HG03469 (cell line): ENCODE results near the gene MAP4K3.
"Not testable (repeated sequence)": the region's sequence is repeated elsewhere in the genome, so short reads cannot be mapped to it uniquely, and the experiment has no call there.

Source experiments
- ATAC-seq: cut with Tn5 transposase; IDR thresholded peaks from one replicate; pipeline ENCODE4 v1.9.1; 2021; ENCODE audit warnings: mild to moderate bottlenecking, moderate library complexity, moderate number of reproducible peaks; ENCODE audit not compliant: unreplicated experiment

MAP4K3 gene

DNA sequence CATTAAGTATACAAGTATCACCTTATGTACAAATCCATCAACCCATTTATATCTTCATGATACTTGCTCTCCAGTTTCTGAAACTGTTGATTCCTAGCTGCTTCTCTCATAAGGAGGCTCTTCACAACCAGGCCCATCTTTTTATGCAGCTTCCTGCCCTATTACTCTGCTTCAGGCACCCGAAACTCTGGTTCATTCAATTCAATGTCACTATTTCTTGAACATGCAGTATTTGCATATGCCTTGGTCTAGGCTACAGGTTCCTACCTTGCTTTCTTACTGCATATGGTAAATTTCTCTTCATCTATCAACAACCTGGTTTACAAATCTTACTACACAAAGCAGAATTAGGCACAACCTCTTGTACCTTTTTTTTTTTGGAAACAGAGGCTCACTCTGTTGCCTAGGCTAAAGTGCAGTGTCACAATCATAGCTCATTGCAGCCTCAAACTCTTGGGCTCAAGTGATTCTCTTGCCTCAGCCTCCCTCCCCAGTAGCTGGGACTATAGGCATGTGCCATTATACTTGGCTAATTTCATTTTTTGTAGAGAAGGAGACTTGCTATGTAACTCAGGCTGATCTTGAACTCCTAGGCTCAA, 190.6 kb downstream of the MAP4K3 start:
- no peak for ATAC-seq

DNA sequence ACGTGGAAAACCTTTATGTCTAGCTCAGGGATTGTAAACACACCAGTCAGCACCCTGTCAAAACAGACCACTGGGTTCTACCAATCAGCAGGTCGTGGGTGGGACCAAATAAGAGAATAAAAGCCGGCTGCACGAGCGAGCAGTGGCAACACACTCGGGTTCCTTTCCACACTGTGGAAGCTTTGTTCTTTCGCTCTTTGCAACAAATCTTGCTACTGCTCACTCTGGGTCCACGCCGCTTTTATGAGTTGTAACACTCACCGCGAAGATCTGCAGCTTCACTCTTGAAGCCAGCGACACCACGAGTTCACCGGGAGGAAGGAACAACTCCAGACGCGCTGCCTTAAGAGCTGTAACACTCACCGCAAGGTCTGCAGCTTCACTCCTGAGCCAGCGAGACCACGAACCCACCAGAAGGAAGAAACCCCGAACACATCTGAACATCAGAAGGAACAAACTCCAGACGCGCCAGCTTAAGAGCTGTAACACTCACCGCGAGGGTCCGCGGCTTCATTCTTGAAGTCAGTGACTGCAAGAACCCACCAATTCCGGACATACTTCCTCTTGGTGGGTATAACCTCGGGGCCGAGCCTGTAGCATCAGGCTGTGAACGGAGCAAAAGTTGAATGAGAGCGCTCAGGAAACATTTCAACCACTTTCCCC, 192.0 kb downstream of the MAP4K3 start:
- ATAC-seq = not testable (repeated sequence)

DNA sequence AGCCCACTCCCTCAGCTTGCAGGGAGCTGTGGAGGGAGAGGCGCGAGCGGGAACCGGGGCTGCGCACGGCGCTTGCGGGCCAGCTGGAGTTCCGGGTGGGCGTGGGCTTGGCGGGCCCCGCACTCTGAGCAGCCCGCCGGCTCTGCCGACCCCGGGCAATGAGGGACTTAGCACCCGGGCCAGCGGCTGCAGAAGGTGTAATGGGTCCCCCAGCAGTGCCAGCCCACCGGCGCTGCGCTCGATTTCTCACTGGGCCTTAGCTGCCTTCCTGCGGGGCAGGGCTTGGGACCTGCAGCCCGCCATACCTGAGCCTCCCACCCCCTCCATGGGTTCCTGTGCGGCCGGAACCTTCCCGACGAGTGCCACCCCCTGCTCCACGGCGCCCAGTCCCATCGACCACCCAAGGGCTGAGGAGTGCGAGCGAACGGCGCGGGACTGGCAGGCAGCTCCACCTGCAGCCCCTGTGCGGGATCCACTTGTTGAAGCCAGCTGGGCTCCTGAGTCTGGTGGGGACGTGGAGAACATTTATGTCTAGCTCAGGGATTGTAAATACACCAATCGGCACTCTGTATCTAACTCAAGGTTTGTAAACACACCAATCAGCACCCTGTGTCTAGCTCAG, 192.7 kb downstream of the MAP4K3 start:
- not testable (repeated sequence) for ATAC-seq

DNA sequence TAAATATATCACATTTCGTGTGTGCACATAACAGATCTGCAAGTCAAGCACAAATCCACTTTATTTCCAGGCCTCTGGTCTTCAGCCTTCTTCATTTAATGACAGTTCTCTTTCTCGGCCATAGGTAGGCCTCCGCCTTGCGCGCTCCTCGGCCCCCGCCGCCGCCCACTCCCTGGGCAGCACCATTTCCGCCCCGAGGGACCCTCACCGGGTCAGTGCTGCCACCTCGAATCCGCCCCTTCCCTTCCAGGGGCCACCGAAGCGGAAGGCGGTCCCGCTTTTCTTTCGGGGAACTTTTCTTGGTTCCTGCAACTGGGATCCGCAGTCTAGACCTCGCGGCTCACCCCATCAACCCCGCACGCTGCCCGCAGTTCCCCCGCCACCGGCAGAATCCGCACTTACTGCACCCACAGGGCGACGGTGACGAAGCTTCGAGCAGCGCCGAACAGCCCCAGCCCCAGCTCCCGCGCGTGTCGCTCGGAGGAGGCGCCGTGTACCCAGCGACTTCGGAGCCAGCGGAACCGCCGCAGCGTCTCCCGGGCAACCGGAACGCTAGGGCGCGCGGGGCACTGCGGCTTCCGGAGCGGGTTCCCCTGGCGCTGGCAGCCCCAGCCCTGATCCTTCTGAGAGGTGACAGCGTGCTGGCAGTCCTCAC, 193.5 kb downstream of the MAP4K3 start, which contains the start of gene CDKL4:
Gene CDKL4 (minus strand): TSS at position 502 of the 655 bp plus-strand sequence.
- no peak for ATAC-seq

DNA sequence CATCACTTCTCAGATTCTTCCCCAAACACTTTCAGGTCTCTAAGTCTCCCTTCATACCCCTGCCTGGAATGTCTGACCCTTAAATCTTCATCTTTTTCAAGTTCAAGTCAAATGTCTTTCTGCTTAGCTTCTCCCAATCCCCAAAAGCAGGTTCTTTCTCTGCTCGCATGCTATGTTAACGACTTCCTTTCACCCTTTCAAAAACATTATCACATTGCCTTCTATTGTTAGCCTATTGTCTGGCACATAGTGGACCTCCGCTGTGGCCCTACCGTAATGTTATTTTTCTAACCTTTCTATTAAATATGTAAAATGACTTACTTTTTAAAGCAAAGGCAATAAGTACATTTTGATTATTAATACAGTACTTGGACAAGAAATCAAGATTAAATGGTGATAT, 195.5 kb downstream of the MAP4K3 start:
- ATAC-seq = no peak

DNA sequence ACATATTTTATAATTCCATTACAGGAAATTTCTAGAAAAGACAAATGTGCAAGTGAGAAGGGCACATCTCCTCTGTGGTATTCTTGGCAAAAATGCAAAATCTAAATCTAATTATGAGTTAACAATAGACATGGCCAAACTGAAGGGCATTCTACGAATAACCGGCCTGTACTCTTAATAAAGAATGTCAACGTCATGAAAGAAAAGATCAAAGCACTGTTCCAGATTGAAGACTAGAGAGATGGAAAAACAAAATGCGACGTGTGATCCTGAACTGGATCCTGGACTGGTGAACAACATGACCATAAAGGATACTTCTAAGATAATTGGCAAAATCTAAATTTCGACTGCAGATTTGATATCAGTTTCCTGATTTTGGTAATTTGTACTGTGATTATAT, 196.3 kb downstream of the MAP4K3 start:
- ATAC-seq = no peak

DNA sequence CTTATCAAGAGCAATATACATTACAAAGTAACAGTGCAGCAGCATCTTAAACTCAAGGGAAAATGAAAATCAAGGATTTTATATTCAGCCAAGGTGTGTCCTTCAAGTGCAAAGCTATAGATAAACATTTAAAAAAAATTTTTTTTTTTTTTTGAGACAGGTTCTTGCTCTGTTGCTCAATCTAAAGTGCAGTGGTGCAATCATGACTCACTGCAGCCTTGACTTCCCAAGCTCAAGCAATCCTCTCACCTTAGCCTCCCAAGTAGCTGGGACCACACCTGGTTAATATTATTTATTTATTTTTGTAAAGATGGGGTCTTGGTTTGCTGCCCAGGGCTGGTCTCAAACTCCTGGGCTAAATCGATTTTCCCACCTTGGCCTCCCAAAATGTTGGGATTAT, 202.3 kb downstream of the MAP4K3 start:
- ATAC-seq = no peak

DNA sequence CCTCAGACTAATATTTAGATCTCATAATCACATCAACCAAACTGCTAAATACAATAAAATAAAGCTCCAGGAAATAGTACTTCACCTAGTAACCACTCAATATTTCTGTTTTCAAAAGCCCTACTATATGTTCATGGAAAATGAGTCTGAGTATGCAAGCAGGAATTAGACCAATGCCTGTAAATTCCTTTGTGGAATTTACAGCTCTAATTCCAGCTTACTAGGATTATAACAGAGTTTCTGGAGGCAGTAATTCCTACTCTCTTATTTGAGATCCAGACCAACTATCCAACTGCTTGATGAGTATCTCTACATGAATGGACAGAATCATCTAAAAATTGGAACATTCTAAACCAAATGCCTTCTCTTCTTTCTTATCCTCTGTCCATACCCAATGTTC, 204.9 kb downstream of the MAP4K3 start:
- ATAC-seq = no peak

DNA sequence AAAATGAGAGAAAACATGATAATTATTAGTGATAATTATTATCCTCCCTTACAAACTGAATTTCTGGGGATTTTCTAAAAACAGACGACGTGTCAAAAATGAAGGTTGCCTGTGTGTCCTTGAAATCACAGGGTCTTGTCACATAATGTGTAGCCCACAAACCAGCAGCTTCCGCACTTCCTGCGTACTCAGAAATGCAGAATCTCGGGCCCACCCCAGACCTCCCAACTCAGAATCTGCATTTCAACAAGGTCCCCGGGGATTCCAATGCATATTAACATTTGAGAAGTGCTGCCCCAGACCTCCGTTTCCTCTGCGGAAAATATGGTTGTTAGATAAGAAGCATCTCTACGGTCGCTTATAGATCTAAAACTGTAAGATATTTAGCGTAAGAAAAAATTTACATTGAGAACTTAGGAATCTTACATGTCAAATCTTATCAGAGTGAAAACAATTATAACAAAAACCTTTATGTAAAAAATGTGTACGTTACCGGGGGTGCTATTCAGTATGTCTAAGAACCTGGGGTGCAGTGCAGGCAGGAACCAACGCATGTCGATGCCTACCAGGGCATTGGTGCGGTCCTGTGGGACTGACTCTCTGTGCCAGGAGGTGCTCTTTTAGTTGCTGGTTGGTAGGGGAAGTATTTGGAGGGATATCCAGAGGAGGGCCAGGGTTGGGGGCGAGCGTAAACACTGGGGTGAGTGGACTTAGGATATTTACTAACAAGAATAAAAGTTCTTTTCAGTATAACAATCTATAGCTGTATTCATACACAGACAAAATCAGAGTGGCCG, 208.5 kb downstream of the MAP4K3 start:
- no peak for ATAC-seq

DNA sequence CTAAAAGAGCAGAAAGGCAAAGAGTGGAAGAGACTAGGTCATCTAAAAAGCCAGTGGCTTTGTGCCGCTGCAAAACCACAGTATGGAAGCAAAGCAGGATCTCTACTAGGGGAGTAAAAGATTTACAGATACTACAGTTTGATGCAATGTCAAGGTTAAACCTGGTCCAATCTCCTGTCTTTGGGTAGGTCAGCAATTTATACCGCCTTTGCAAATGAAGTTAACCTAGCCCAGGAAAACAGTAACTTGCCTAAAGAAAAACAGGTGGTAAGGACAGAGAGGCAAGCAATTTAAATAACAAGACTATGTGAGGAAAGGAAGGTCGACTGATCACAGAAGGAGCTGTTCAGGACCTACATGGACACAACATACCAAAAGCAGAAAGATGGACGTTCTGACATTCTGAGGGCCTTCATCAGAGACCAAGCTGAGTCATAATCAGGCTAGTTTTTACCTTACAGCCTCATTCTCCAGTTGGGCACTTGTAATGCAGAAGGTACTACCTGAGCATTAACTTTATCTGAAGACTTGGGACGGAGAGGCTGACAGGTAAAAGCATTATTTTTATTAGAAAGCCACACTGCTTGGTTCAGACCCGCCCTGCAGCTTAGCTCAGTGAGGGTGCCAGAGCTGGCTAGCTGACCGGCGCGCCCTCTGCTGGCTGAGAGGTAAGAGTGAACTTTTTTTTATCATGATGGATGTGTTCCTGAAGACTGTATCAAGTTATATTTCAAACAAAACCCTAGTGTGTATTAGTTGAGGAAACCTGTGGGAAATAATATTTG, 209.3 kb downstream of the MAP4K3 start:
- ATAC-seq = no peak

DNA sequence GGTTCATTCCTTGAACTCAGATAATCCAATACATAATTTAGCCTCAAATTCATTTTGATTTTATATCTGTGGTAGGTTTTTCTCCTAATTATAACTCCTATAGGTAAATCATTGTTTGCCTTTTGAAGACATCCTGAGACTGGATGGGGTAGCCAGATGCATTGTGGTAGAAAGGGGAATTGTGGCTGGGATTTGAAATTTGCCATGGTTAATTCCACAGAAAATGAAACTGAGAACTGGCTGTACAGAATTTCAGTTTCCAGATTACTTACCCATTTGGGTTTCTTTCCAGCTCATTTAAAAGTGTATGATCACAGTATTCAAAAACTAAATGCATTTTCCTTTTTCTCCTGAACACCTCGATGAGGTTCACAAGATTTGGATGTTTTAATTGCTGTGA, 211.5 kb downstream of the MAP4K3 start:
- no peak for ATAC-seq

DNA sequence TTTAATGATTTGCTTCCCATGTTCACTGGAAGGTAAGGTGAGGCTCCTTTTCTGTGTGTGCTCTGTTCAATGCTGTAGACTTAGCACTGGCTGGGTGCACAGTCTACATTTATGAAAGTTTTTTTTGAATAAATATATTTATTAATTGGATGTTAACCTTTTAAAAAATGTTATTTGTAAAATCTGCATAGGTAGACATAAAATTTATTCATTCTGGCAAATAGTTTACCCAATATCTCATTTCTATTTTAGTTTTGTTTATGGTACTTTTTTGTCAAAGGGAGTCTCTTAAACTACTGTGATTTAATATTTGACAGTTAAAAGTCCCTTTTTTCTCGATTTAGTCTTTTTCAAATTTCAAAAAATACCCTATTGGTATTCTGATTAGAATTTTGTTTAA, 213.2 kb downstream of the MAP4K3 start:
- ATAC-seq = no peak

DNA sequence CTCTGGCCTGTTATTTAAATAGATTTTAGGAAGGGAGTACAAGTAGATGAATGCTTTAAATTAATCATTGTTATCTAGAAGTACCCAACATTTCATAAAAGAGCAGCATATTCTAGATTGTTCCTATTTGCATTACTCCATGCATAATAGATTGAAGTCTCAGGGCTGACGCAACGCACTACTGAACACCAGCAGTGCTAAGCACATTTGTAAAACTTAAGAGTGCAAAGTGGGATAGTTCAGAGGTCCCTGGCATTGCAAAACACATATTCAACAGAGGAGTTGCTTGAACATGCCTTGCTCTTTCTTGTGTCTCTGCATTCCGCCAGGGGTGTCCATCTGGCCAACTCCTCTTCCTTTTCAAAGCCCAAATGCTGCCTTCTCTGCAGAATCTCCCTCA, 215.6 kb downstream of the MAP4K3 start:
- ATAC-seq = no peak

DNA sequence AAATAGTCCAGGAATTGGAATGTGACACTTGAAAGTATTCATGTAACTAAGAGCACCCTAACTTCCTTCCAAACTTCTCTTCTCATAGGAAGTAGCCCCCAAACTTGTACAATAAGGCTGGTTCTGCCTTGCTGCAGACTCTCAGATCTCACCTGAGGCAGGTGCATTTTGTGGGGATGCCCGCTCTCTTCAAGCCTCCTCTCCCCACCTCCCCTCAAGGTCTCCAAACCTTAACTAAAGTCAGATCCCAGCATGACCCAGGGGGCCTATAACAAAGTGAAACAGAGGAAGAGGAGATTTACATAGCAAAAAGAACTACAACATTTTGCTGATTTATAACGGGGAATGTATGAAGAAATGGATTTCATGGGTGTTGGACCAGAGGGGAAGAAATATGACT, 216.9 kb downstream of the MAP4K3 start:
- ATAC-seq = no peak

DNA sequence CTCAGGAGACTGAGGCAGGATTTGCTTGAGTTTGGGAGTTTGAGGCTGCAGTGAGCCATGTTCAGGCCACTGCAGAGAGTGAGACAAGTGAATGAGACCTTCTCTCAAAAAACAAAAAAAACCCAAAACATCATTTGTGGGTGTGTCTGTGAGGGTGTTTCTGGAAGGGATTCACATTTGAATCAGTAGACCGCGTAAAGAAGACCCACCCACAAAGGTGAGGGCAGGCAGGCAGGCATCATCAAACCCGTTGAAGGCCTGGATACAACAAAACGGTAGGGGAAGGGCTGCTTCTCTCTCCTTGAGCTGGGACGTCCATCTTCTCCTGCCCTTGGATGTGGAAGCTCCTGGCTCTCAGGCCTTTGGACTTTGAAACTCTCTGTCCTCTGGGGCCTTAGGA, 218.7 kb downstream of the MAP4K3 start:
- ATAC-seq = no peak

DNA sequence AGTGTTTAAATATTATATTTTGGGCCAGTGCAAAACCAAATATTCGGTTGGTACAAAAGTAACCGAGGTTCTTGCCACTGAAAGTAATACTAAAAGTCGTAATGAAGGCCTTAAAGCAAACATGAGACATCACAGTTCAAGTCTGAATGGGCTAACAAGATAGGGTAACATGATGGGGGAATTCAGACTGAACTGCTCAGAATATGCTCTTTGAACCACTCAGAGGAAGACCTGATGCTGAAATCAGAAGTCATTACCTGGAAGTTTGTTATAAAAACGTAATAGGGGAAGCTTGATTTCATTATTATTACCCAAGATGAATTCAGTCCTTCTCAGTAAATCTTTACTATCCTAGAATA, 219.9 kb downstream of the MAP4K3 start:
- ATAC-seq = no peak

DNA sequence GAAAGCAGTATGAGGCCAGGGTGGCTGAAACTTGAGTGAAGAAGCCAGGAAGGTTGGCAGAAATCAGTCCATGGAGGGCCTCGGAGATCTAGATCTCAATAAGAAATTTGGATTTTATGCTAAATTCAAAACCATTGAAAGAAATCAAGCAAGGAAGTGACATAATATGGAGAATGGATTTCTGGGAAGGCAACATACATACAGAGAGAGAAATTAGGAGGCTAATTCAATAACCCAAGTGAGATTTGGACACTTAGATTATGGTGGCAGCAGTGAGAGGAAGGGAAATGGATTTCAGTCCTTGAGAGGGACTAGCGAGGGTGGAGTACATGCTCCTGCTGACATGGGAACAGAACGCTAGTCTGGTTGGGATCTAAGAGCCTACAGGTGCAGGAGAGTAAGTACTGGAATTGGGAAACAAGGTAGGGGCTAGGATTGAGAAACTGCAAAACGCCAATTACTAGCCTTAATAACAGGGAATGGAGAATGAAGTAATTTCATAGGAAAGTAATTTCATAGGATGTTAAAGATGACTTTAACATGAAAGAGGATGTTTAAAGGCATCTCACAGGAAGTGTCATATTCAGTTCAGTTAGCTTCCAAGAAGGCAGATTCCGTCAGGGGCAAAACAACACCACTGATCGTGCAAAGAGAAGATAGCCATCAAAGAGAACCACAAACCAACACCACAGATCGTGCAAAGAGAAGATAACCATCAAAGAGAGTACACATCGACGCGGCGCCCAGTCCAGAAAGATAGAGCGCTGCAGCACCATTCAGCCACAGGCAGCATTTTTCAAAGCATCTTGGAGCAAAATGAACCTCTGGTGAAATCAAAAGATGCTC, 220.5 kb downstream of the MAP4K3 start:
- no peak for ATAC-seq

DNA sequence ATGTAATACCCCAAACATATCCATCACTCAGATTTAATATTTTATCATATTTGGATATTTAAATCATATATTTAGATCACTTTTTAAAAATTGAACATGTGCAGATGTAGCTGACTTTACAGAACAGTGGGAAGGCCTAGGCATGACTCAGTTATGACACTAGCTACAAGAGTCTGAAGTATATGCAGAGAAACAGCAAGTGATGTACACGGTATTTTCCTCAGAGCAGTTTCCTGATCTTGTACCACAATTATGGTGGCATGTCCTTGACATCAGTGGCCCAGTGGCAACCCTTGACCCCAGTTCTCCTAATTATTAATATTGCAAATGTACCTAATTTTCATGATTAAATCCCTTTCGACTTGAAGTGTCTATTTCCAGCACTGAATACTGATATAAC, 221.5 kb downstream of the MAP4K3 start:
- ATAC-seq = no peak

DNA sequence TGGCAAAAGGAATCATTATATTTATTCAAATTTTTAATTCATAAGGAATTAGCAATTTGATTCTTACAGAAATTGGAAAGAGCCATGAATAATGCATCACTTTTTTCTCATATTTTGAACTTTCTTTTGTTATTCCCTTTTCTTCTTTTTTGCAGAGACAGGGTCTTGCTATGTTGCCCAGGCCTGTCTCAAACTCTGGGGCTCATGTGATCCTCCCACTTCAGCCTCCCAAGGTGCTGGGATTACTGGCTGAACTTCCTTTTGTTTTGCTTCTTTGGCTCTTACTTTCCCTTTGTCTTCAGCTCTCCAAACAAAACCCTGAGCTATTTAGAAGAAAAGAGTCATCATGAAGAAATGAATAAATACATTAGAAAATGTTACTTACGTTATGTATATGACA, 224.1 kb downstream of the MAP4K3 start:
- no peak for ATAC-seq

DNA sequence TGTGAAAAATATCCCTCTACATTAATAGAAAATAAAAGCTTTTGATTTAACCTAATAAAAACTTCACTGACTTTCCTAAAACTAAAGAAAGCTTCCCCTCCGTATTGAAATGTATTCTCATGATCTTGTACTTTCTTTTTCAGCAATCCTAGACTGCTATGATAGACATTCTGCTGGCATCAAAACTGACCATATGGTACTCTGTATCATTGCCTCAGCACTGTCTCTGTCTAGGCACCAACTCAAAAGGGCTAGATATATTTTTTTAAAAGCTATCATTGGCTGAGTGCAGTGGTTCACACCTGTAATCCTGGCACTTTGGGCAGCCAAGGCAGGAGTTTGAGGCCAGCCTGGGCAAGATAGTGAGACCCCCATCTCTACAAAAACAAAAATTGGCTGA, 226.2 kb downstream of the MAP4K3 start:
- no peak for ATAC-seq
